Glutamatergic neuron (in vitro differentiated cells): ENCODE results near the gene RIN2. TPM values are rescaled to one million over a fixed set of nuclear protein-coding genes. Genes with fewer than 3 reads are reported as not detected.
A peak's percentile ranks its signal among the peaks of the same experiment; 100 is the strongest.

ENCODE experiments used
- DNase-seq: peaks from one replicate; pipeline ENCODE4 v3.0.0; 2022
- H3K27ac Mint-ChIP-seq: one replicate; pipeline ENCODE4 v1.8.0; 2020; ENCODE audit warnings: mild to moderate bottlenecking, mixed read lengths, inconsistent platforms; ENCODE audit not compliant: unreplicated experiment
- H3K27me3 Mint-ChIP-seq: one replicate; pipeline ENCODE4 v1.8.0; 2020; ENCODE audit warnings: mild to moderate bottlenecking, moderate library complexity, mixed read lengths, inconsistent platforms; ENCODE audit not compliant: unreplicated experiment
- H3K36me3 Mint-ChIP-seq: one replicate; pipeline ENCODE4 v1.8.0; 2020; ENCODE audit warnings: mild to moderate bottlenecking, mixed read lengths, inconsistent platforms; ENCODE audit not compliant: unreplicated experiment
- H3K4me1 Mint-ChIP-seq: one replicate; pipeline ENCODE4 v1.8.0; 2020; ENCODE audit warnings: mild to moderate bottlenecking, low read depth, mixed read lengths, inconsistent platforms; ENCODE audit not compliant: unreplicated experiment
- H3K4me3 Mint-ChIP-seq: one replicate; pipeline ENCODE4 v1.8.0; 2020; ENCODE audit warnings: mild to moderate bottlenecking, mixed read lengths, inconsistent platforms; ENCODE audit not compliant: unreplicated experiment
- H3K9me3 Mint-ChIP-seq: one replicate; pipeline ENCODE4 v1.8.0; 2020; ENCODE audit warnings: mild to moderate bottlenecking, moderate library complexity, mixed read lengths, inconsistent platforms; ENCODE audit not compliant: unreplicated experiment
- long read RNA-seq: library from polyadenylated mRNA; unstranded; transcript quantifications from one replicate; pipeline ENCODE4 v2.0.0, GENCODE V29; 2020; ENCODE audit not compliant: unreplicated experiment
- total RNA-seq: library from RNA; stranded (reverse); fragmentation: NEBNext Ultra II Directional; extraction: Animal tissue kit (Norgen Biotek cat#: 25700); gene quantifications from one replicate; pipeline ENCODE4 v1.2.1, GENCODE V29; 2021; ENCODE audit not compliant: unreplicated experiment
- TF ChIP-seq, protein P1 (sequence below): fragments of 200-600 bp; sonication (generic); IDR thresholded peaks from one replicate; pipeline ENCODE4 v1.5.0; 2021; ENCODE audit not compliant: partially characterized antibody, unreplicated experiment

RIN2 gene, protein sequence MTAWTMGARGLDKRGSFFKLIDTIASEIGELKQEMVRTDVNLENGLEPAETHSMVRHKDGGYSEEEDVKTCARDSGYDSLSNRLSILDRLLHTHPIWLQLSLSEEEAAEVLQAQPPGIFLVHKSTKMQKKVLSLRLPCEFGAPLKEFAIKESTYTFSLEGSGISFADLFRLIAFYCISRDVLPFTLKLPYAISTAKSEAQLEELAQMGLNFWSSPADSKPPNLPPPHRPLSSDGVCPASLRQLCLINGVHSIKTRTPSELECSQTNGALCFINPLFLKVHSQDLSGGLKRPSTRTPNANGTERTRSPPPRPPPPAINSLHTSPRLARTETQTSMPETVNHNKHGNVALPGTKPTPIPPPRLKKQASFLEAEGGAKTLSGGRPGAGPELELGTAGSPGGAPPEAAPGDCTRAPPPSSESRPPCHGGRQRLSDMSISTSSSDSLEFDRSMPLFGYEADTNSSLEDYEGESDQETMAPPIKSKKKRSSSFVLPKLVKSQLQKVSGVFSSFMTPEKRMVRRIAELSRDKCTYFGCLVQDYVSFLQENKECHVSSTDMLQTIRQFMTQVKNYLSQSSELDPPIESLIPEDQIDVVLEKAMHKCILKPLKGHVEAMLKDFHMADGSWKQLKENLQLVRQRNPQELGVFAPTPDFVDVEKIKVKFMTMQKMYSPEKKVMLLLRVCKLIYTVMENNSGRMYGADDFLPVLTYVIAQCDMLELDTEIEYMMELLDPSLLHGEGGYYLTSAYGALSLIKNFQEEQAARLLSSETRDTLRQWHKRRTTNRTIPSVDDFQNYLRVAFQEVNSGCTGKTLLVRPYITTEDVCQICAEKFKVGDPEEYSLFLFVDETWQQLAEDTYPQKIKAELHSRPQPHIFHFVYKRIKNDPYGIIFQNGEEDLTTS
- 108 TPM for total RNA-seq
- long read RNA-seq, partial matches to known transcripts, result 2 of 22 reads
- long read RNA-seq, other reads (novel, unspliced or antisense), result 20 of 22 reads

DNA sequence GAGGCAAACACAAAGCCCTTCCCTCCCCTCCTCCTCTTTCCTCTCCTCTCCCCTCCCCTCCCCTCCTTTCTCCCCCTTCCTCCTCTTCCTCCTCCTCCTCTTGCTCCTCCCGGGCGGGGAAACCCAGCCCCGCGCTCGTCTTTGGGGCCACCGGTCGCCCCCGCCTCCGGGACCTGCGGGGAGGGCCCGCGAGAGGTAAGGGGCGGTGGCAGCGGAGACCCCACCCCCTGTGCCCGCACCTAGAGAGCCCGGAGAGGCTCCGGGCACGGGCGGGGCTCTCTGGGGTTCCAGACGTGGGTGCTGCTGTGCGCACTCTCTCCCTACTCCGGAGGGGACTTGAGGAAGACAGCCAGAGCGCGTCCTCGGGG is at the start of gene RIN2:
TSS of gene RIN2 (plus strand) at position 126 of the 368 bp plus-strand sequence. CDS start 131,344 bp downstream, outside the sequence.
- Mint-ChIP-seq H3K9me3 (peaks cover 8% of the 10 kb centered on the region), H3K4me1 (peaks cover 37% of the 10 kb centered on the region), H3K4me3 (peak within 1 kb of the TSS; percentile 91), H3K36me3 (peaks cover 5% of the 10 kb centered on the region), H3K27me3 (peaks cover 8% of the 10 kb centered on the region), H3K27ac (peak within 1 kb of the TSS; percentile 98)
- TF ChIP-seq, protein P1, sequence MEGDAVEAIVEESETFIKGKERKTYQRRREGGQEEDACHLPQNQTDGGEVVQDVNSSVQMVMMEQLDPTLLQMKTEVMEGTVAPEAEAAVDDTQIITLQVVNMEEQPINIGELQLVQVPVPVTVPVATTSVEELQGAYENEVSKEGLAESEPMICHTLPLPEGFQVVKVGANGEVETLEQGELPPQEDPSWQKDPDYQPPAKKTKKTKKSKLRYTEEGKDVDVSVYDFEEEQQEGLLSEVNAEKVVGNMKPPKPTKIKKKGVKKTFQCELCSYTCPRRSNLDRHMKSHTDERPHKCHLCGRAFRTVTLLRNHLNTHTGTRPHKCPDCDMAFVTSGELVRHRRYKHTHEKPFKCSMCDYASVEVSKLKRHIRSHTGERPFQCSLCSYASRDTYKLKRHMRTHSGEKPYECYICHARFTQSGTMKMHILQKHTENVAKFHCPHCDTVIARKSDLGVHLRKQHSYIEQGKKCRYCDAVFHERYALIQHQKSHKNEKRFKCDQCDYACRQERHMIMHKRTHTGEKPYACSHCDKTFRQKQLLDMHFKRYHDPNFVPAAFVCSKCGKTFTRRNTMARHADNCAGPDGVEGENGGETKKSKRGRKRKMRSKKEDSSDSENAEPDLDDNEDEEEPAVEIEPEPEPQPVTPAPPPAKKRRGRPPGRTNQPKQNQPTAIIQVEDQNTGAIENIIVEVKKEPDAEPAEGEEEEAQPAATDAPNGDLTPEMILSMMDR, result no peak
- no peak for DNase-seq

DNA sequence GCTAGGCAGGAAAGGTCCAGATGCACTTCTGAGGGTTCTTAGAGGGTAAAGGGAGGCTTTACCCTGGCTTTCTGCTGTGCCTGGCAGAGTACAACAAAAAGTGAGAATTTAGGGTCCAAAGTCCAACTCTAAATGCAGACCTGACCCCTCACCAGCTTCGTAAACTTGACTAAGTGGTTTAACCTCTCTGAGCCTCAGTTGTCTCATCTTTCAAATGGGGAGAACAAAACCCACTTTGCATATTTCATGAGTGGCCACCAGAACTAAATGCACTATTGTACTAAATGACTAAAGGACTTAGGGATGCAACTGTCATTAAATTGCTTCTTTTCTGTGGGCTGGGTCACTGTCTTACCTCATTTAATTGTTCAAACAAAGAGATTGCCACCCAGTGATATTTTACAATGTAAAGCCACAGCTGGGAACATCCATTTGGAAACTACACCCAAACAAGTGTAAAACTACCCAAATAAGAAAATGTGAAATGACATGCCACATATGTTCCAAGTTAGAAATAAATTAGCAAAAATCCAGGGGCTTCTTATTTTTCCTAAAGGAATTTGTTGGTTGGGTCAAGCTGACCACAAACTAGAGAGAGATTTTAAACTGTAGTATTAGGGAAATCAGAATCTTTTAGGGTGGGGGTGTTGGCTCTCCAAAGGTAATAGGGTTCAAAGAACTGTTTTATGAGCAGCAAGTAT is 48.3 kb upstream of the RIN2 start:
- peaks cover 13% of the 10 kb centered on the region for H3K4me1 Mint-ChIP-seq
- DNase-seq, result no peak
- H3K36me3 Mint-ChIP-seq, result no peaks in the 10 kb centered on the region
- H3K27me3 Mint-ChIP-seq, result peaks cover 5% of the 10 kb centered on the region
- H3K27ac Mint-ChIP-seq, result no peak overlapping the region
- TF ChIP-seq, protein P1, result no peak
- H3K4me3 Mint-ChIP-seq, result no peak overlapping the region
- H3K9me3 Mint-ChIP-seq, result peaks cover 2% of the 10 kb centered on the region

DNA sequence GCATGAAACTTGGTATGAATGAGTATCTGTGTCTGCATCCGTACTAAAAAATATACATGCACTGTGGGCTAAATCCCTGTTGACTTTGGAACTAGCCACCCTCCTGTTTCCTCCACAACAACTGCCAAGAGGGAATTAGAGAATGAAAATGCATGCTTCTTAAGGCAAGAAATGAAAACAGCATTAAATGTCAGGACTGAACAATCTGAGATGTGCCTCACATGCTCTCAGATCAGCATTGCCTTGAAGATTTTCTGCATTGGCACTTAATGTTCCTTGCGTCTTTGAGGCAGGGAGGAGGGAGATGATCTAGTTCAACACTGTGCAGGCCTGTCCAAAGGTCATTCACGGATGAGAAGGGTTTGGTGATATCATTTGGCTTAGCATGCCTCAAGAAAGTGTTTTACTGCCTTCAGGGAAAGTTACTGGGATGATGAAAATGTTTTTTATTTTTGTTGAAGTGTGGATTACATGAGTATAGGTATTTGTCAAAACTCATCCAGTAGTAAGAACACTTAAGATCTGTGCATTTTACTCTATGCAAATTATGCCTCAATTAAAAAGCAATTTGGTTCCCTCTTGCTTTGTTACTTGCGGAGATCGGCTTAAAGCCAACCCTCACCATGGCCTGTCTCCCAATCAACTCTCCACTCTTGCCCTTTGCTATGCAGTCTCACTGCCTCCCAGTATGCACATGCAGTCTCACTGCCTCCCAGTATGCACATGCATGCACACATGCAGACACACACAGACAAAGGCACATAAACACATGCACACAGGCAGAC is 47.5 kb upstream of the RIN2 start:
- no peak overlapping the region for H3K27ac Mint-ChIP-seq

DNA sequence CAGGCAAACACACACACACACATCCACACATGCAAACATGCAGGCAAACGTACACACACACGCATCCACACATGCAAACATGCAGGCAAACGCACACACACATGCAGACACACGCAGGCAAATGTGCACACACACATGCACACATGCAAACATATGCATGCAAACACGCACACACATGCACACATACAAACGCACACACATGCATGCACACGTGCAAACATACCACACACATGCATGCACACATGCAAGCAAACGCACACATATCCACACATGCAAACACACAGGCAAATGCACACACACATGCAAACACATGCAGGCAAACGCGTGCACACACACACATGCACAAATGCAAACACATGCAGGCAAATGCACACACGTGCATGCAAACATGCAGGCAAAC is 46.9 kb upstream of the RIN2 start:
- peaks cover 5% of the 10 kb centered on the region for H3K27me3 Mint-ChIP-seq
- TF ChIP-seq, protein P1, result no peak
- H3K9me3 Mint-ChIP-seq, result peaks cover 2% of the 10 kb centered on the region
- no peak for DNase-seq
- no peaks in the 10 kb centered on the region for H3K36me3 Mint-ChIP-seq
- H3K27ac Mint-ChIP-seq, result no peak overlapping the region
- H3K4me3 Mint-ChIP-seq, result no peak overlapping the region
- peaks cover 13% of the 10 kb centered on the region for H3K4me1 Mint-ChIP-seq

More for the DNA sequence above, 47.5 kb upstream of the RIN2 start:
- H3K27me3 Mint-ChIP-seq, result peaks cover 5% of the 10 kb centered on the region
- peaks cover 2% of the 10 kb centered on the region for H3K9me3 Mint-ChIP-seq
- H3K4me3 Mint-ChIP-seq, result no peak overlapping the region
- H3K4me1 Mint-ChIP-seq, result peaks cover 13% of the 10 kb centered on the region
- TF ChIP-seq, protein P1, result no peak
- DNase-seq, result no peak
- no peaks in the 10 kb centered on the region for H3K36me3 Mint-ChIP-seq
